Measurements from ENCODE around the gene B4GALT1.

DNA sequence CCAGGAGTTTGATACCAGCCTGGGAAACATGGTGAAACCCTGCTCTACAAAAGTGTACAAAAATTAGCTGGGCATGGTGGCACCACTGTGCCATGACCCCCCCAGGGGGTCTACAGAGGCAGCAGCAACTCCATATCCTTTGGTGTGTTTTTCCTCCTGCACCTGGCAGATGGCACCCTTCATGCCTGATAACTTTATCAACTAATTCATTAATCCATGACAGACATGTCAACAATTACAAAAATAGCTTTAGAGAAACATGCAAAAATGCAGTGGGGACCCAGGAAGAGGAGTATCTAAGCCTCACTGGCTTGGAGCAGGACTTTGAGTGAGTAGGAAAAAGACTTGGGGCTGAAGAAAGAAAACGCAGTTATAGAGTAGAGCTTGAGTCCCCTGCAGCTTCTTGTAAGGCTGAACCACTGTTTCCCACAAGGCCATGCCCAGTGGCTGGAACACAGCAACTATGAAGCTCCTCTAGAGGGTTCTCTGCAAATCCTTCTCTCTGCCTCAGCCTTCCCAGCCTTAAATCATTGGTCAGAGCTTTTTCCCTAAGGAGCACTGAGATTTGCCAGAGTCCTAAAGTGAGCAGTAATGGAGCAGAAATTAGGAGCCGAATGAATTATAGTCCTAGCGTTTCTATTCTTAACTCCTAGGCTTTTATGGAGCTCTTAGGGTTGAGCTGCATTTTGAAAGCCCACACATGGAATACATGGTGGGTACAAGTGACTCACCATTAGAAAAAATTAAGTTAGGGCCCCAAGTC is 25.5 kb upstream of the B4GALT1 start:
- TF ChIP-seq, protein P1, sequence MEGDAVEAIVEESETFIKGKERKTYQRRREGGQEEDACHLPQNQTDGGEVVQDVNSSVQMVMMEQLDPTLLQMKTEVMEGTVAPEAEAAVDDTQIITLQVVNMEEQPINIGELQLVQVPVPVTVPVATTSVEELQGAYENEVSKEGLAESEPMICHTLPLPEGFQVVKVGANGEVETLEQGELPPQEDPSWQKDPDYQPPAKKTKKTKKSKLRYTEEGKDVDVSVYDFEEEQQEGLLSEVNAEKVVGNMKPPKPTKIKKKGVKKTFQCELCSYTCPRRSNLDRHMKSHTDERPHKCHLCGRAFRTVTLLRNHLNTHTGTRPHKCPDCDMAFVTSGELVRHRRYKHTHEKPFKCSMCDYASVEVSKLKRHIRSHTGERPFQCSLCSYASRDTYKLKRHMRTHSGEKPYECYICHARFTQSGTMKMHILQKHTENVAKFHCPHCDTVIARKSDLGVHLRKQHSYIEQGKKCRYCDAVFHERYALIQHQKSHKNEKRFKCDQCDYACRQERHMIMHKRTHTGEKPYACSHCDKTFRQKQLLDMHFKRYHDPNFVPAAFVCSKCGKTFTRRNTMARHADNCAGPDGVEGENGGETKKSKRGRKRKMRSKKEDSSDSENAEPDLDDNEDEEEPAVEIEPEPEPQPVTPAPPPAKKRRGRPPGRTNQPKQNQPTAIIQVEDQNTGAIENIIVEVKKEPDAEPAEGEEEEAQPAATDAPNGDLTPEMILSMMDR (IDR thresholded peaks at IDR 0.05) = no peak
- TF ChIP-seq POLR2A (IDR thresholded peaks at IDR 0.05) = no peak

All from breast epithelium (tissue), 3 donors.